Neural progenitor cell (in vitro differentiated cells): ENCODE data around the gene CAMK1D.

Experiments used
- CTCF ChIP-seq: fragments of 200-600 bp; sonication (generic); IDR thresholded peaks from 2 replicates; pipeline ENCODE4 v1.5.1; 2017; ENCODE audit warnings: antibody characterized with exemption, mild to moderate bottlenecking
- EZH2 ChIP-seq: fragments of 200-600 bp; sonication (generic); IDR thresholded peaks from 2 replicates; pipeline ENCODE4 v1.6.1; 2017; ENCODE audit warnings: antibody characterized with exemption, mild to moderate bottlenecking, moderate library complexity
- EZH2phosphoT487 ChIP-seq: fragments of 200-600 bp; sonication (generic); IDR thresholded peaks from 2 replicates; pipeline ENCODE4 v1.6.1; 2017; ENCODE audit warnings: antibody characterized with exemption

- TF ChIP-seq CTCF, result no peak
- TF ChIP-seq EZH2phosphoT487, result no peak
- no peak for TF ChIP-seq EZH2
Measured at GRCh38 chr10:12430406-12430982, 81.1 kb downstream of the CAMK1D start.
